ENCODE measurements around the gene EEPD1.

GRCh38 chr7:36336390-36336789 is 183.3 kb downstream of the EEPD1 start:
- no peak for TF ChIP-seq EZH2 (IDR thresholded peaks at IDR 0.05)
- TF ChIP-seq POLR2AphosphoS5 (IDR thresholded peaks at IDR 0.05; ENCODE audit: borderline replicate concordance, low read depth, low read length), result no peak

Data from SK-N-MC (cell line).